A673 (cell line): ENCODE measurements around the gene MYOCD. TPM values are rescaled to one million over a fixed set of nuclear protein-coding genes. Genes with fewer than 3 reads are reported as not detected.

Source experiments
- BruUV-seq: library from RNA; stranded (reverse); fragments of 400-500 nt; replicated peaks from 2 replicates; lab custom pipeline; 2021; lab: Mats Ljungman, UMichigan
- CTCF ChIA-PET: fragments of 300-600 bp; sonication (Branson Sonifier 250); formaldehyde crosslinking; loops from one replicate; lab custom pipeline; 2022; ENCODE audit warnings: antibody characterized with exemption; lab: Charles Lee
- POLR2A ChIA-PET: fragments of 300-600 bp; sonication (Branson Sonifier 250); formaldehyde crosslinking; loops from one replicate; lab custom pipeline; 2022; ENCODE audit warnings: antibody characterized with exemption; ENCODE audit not compliant: low non-redundant PET; lab: Charles Lee
- DNase-seq: peaks from one replicate; pipeline ENCODE4 v3.0.0-alpha.2; 2015; ENCODE audit warnings: low spot score
- H3K27ac ChIP-seq: fragments of 200-600 bp; sonication (generic); 2 replicates; pipeline ENCODE4 v1.5.1; 2016; ENCODE audit warnings: mixed run types, low read depth, mild to moderate bottlenecking, mixed read lengths, antibody characterized with exemption, low read length; ENCODE audit not compliant: poor library complexity, severe bottlenecking
- H3K27me3 ChIP-seq: fragments of 200-600 bp; sonication (generic); replicated peaks from 2 replicates; pipeline ENCODE4 v1.6.1; 2017; ENCODE audit warnings: mixed run types, low read depth, mild to moderate bottlenecking, mixed read lengths, antibody characterized with exemption, low read length; ENCODE audit not compliant: insufficient read depth, poor library complexity
- H3K36me3 ChIP-seq: fragments of 200-600 bp; sonication (generic); 2 replicates; pipeline ENCODE4 v1.6.1; 2016; ENCODE audit warnings: mixed run types, mild to moderate bottlenecking, mixed read lengths, antibody characterized with exemption, low read length; ENCODE audit not compliant: insufficient read depth, poor library complexity, severe bottlenecking
- H3K4me1 ChIP-seq: fragments of 200-600 bp; sonication (generic); 2 replicates; pipeline ENCODE4 v1.6.1; 2017; ENCODE audit warnings: mixed run types, mild to moderate bottlenecking, mixed read lengths, antibody characterized with exemption, low read length; ENCODE audit not compliant: insufficient read depth, poor library complexity, severe bottlenecking
- H3K4me3 ChIP-seq: fragments of 200-600 bp; sonication (generic); 2 replicates; pipeline ENCODE4 v1.5.1; 2016; ENCODE audit warnings: low read depth, mixed run types, mild to moderate bottlenecking, mixed read lengths, low read length; ENCODE audit not compliant: poor library complexity, severe bottlenecking
- H3K9me3 ChIP-seq: fragments of 200-600 bp; sonication (generic); 2 replicates; pipeline ENCODE4 v1.6.1; 2016; ENCODE audit warnings: mixed run types, low read depth, mild to moderate bottlenecking, mixed read lengths, antibody characterized with exemption, low read length; ENCODE audit not compliant: poor library complexity, severe bottlenecking
- EZH2 ChIP-seq: fragments of 200-600 bp; sonication (generic); IDR thresholded peaks from 2 replicates; pipeline ENCODE4 v1.6.1; 2017; ENCODE audit warnings: borderline replicate concordance, low read depth, mild to moderate bottlenecking, mixed read lengths, antibody characterized with exemption, low read length; ENCODE audit not compliant: poor library complexity, severe bottlenecking
- intact Hi-C: fragments of 100-400 bp; cut with micrococcal nuclease; formaldehyde crosslinking; loops from one replicate; pipeline ENCODE4 v1.10.0; 2022; ENCODE audit not compliant: unreplicated experiment
- total RNA-seq: library from RNA; stranded (reverse); gene quantifications from 2 replicates; pipeline ENCODE4 v1.2.3, GENCODE V29; 2021
- TF ChIP-seq, protein P1 (sequence below): fragments of 300-800, 200-600 bp; sonication (generic); conservative IDR thresholded peaks from 2 replicates; pipeline ENCODE4 v1.5.1; 2017; ENCODE audit warnings: low read depth, mild to moderate bottlenecking, antibody characterized with exemption, low read length, moderate library complexity, mixed read lengths

The MYOCD gene
- total RNA-seq, 1 experiment from 2014 or later = not detected

DNA sequence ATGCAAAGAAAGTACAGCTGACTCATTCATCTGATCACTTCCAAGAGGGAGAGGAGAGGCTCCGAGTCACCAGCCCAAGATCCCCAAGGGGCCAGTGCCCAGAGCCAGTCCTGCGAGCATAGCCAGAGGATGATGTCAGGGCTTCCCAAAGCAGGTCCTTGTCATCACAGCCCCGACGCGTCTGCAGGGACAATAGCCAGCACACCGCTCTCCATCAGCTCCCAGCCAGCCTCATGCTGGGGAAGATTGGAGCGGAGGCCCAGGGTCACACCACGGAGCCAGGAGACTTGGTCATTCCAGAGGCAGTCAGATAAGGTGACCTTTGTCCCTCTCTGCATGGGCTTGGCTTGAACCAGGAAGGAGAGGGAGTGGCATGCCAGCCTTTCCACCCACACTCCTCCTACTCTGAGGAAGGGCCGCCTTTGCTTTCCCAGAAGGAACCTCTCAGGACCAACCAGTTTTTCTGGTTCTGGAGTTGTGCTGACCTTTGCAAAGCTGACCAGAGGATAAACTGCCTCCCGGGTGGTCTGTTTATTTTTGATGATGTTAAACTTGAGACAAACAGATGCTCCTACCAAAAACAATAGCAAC, 65.3 kb downstream of the MYOCD start:
- no peak for DNase-seq
- TF ChIP-seq, protein P1, sequence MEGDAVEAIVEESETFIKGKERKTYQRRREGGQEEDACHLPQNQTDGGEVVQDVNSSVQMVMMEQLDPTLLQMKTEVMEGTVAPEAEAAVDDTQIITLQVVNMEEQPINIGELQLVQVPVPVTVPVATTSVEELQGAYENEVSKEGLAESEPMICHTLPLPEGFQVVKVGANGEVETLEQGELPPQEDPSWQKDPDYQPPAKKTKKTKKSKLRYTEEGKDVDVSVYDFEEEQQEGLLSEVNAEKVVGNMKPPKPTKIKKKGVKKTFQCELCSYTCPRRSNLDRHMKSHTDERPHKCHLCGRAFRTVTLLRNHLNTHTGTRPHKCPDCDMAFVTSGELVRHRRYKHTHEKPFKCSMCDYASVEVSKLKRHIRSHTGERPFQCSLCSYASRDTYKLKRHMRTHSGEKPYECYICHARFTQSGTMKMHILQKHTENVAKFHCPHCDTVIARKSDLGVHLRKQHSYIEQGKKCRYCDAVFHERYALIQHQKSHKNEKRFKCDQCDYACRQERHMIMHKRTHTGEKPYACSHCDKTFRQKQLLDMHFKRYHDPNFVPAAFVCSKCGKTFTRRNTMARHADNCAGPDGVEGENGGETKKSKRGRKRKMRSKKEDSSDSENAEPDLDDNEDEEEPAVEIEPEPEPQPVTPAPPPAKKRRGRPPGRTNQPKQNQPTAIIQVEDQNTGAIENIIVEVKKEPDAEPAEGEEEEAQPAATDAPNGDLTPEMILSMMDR = no peak
- no peak for TF ChIP-seq EZH2
- no peak overlapping the region for H3K4me3 ChIP-seq
- BruUV-seq = no TSS peak
- no peak overlapping the region for H3K27ac ChIP-seq
- H3K4me1 ChIP-seq = no peaks in the 10 kb centered on the region
- H3K36me3 ChIP-seq = no peaks in the 10 kb centered on the region
- H3K27me3 ChIP-seq = peaks cover 5% of the 10 kb centered on the region
- H3K9me3 ChIP-seq = no peaks in the 10 kb centered on the region
- CTCF ChIA-PET = no interaction called here
- intact Hi-C loops = no loop called here
- POLR2A ChIA-PET = no interaction called here

DNA sequence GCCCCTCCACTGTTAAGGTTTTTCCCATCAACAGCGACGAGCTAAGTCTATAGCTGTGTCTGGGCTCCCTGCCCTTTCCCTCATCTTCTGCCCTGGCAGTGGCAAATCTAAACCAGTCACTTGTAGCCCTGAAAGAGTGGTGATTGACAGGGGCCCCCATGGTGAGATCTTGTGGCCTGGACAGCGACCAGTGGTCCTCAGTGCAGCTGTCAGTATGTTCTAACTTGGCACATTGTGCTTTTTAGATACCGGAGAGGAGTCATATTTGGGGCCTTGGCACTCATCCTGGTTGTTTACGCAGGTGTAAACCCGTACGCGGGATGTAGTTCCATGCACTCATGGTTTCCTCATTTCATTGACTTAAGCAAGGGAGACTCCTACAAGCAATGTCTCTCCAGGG, 66.1 kb downstream of the MYOCD start:
- H3K36me3 ChIP-seq = no peaks in the 10 kb centered on the region
- no peaks in the 10 kb centered on the region for H3K9me3 ChIP-seq
- no peaks in the 10 kb centered on the region for H3K4me1 ChIP-seq
- DNase-seq = no peak
- CTCF ChIA-PET = no interaction called here
- intact Hi-C loops = no loop called here
- peaks cover 7% of the 10 kb centered on the region for H3K27me3 ChIP-seq
- no peak overlapping the region for H3K27ac ChIP-seq
- no peak overlapping the region for H3K4me3 ChIP-seq
- TF ChIP-seq, protein P1 = no peak
- TF ChIP-seq EZH2 = no peak
- POLR2A ChIA-PET = no interaction called here
- no TSS peak for BruUV-seq

DNA sequence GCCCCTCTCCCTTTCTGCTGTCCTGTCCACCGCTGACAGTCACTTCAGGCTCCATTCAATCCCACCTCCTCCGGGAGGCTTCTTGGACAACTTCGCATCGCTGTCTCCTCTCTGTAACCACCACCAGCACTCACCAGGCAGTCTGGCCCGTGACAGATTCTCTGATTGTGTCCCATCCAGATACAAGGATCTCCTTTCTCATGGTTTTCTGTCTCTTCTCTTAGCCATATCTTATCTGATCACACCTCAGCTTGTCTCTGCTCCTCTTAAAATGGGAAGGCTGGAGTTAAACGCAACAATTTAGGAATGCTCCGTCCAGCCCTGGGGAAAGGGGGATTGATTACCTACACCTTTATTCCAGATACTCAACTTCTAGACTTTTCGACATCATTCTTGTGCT, 66.7 kb downstream of the MYOCD start:
- no peak for TF ChIP-seq EZH2
- TF ChIP-seq, protein P1 = no peak
- CTCF ChIA-PET = interaction anchor here (0.7 kb wide), 1 partner anchor 175 kb away, joined by 4 read pairs; no protein-coding TSS in a partner anchor
- peaks cover 9% of the 10 kb centered on the region for H3K27me3 ChIP-seq
- H3K36me3 ChIP-seq = no peaks in the 10 kb centered on the region
- no peak overlapping the region for H3K4me3 ChIP-seq
- BruUV-seq = no TSS peak
- POLR2A ChIA-PET = no interaction called here
- H3K4me1 ChIP-seq = no peaks in the 10 kb centered on the region
- H3K27ac ChIP-seq = no peak overlapping the region
- DNase-seq = no peak
- H3K9me3 ChIP-seq = no peaks in the 10 kb centered on the region
- intact Hi-C loops = no loop called here
